H1 (cell line): ENCODE data around the gene ELP4.

Experiments
- CTCF ChIP-seq, 3 experiments: IDR thresholded peaks; 1 replicate in 2 of 3; 2 replicates in 1 of 3; pipeline versions ENCODE4 v1.5.1 to v1.6.1; 2011; ENCODE audit warnings: low read length in 3 of 3, mild to moderate bottlenecking in 3 of 3, inconsistent platforms in 2 of 3, low read depth in 1 of 3, moderate library complexity in 1 of 3; ENCODE audit not compliant: insufficient read depth in 1 of 3; ENCODE audit errors: control extremely low read depth in 1 of 3
- EZH2 ChIP-seq: fragments of 200-600 bp; sonication (generic); IDR thresholded peaks from 2 replicates; pipeline ENCODE4 v1.7.1; 2012; ENCODE audit warnings: low read depth, mild to moderate bottlenecking, moderate library complexity, low read length, inconsistent platforms; ENCODE audit not compliant: severe bottlenecking
- GABPA ChIP-seq: IDR thresholded peaks from 2 replicates; pipeline ENCODE4 v1.6.1; 2011; ENCODE audit warnings: mild to moderate bottlenecking, low read length, moderate library complexity, borderline replicate concordance; ENCODE audit not compliant: insufficient read depth
- MAX ChIP-seq: IDR thresholded peaks from 2 replicates; pipeline ENCODE4 v1.6.1; 2012; ENCODE audit warnings: inconsistent platforms

GRCh38 chr11:31699066-31699465 is 189.5 kb downstream of the ELP4 start:
- TF ChIP-seq MAX, result no peak
- TF ChIP-seq CTCF (IDR thresholded peaks at IDR 0.05; ENCODE audit: control extremely low read depth in 1 of 3, insufficient read depth in 1 of 3, low read depth in 1 of 3, low read length in 3 of 3), result no peak
- no peak for TF ChIP-seq GABPA
- TF ChIP-seq EZH2, result no peak
